Measurements from ENCODE around the gene LRCH3.

Gene LRCH3

GRCh38 chr3:197775317-197775716 lies 15.7 kb upstream of the LRCH3 start:
- no peak for TF ChIP-seq CTCF (IDR thresholded peaks at IDR 0.05)

GRCh38 chr3:197782230-197782629 lies 8.8 kb upstream of the LRCH3 start:
- no peak for TF ChIP-seq CTCF (IDR thresholded peaks at IDR 0.05)

GRCh38 chr3:197784019-197784585 lies 7.0 kb upstream of the LRCH3 start:
- no peak for TF ChIP-seq CTCF (IDR thresholded peaks at IDR 0.05)

GRCh38 chr3:197787412-197787811 lies 3.6 kb upstream of the LRCH3 start:
- TF ChIP-seq CTCF (IDR thresholded peaks at IDR 0.05): no peak

- no peak for TF ChIP-seq CTCF (IDR thresholded peaks at IDR 0.05)
Observed at GRCh38 chr3:197789309-197789708, 1.7 kb upstream of the LRCH3 start.

- no peak for TF ChIP-seq CTCF (IDR thresholded peaks at IDR 0.05)
Observed at GRCh38 chr3:197790033-197790432, 1.0 kb upstream of the LRCH3 start.

GRCh38 chr3:197791892-197792647 lies 1.0 kb downstream of the LRCH3 start:
- no peak for TF ChIP-seq CTCF (IDR thresholded peaks at IDR 0.05)

Data from LNCAP (cell line).